ENCODE results near the gene IFT80. TPM values are rescaled to one million over a fixed set of nuclear protein-coding genes. Genes with fewer than 3 reads are reported as not detected.

IFT80 gene
- total and polyA plus RNA-seq, 4 donors = 9.9 to 33.4 (median 22.4) TPM

GRCh38 chr3:160435095-160435494, 36.1 kb upstream of the IFT80 start:
- no peak overlapping the region for H3K4me3 ChIP-seq (ENCODE audit: low read length in 2 of 2)
- intact Hi-C loops (cut with DNase I) = no loop called here
- H3K36me3 ChIP-seq (ENCODE audit: control insufficient read depth in 1 of 2, insufficient read depth in 2 of 2, low read length in 1 of 2) = peaks cover 0 to 2% of the 10 kb centered on the region in 2 donors
- no peaks in the 10 kb centered on the region for H3K27me3 ChIP-seq (ENCODE audit: control insufficient read depth in 1 of 2, insufficient read depth in 2 of 2, low read length in 1 of 2)
- no peak overlapping the region for H3K27ac ChIP-seq (ENCODE audit: low read depth in 1 of 2, low read length in 2 of 2)
- 75 to 82% methylated on average over 2 of the region's 2 CpGs for WGBS, 2 donors
- ATAC-seq (ENCODE audit: low FRiP score) = no peak
- no peaks in the 10 kb centered on the region for H3K9me3 ChIP-seq (ENCODE audit: control insufficient read depth, low read length)
- no peaks in the 10 kb centered on the region for H3K4me1 ChIP-seq (ENCODE audit: control insufficient read depth in 1 of 2, insufficient read depth in 2 of 2, low read length in 2 of 2)
- no peak for DNase-seq

GRCh38 chr3:160434071-160434470, 35.0 kb upstream of the IFT80 start:
- WGBS, 2 donors = 38 to 44% methylated on average over 2 of the region's 2 CpGs
- H3K36me3 ChIP-seq (ENCODE audit: control insufficient read depth in 1 of 2, insufficient read depth in 2 of 2, low read length in 1 of 2) = peaks cover 0 to 4% of the 10 kb centered on the region in 2 donors
- no peaks in the 10 kb centered on the region for H3K4me1 ChIP-seq (ENCODE audit: control insufficient read depth in 1 of 2, insufficient read depth in 2 of 2, low read length in 2 of 2)
- no peak for ATAC-seq (ENCODE audit: low FRiP score)
- no peak overlapping the region for H3K27ac ChIP-seq (ENCODE audit: low read depth in 1 of 2, low read length in 2 of 2)
- H3K27me3 ChIP-seq (ENCODE audit: control insufficient read depth in 1 of 2, insufficient read depth in 2 of 2, low read length in 1 of 2) = no peaks in the 10 kb centered on the region
- intact Hi-C loops (cut with DNase I) = no loop called here
- H3K9me3 ChIP-seq (ENCODE audit: control insufficient read depth, low read length) = no peaks in the 10 kb centered on the region
- no peak for DNase-seq
- no peak overlapping the region for H3K4me3 ChIP-seq (ENCODE audit: low read length in 2 of 2)

GRCh38 chr3:160427832-160428424, 28.9 kb upstream of the IFT80 start:
- Histone ChIP-seq H3K4me1 (ENCODE audit: control insufficient read depth in 1 of 2, insufficient read depth in 2 of 2, low read length in 2 of 2) (no peaks in the 10 kb centered on the region), H3K27ac (ENCODE audit: low read depth in 1 of 2, low read length in 2 of 2) (no peak overlapping the region), H3K27me3 (ENCODE audit: control insufficient read depth in 1 of 2, insufficient read depth in 2 of 2, low read length in 1 of 2) (no peaks in the 10 kb centered on the region), H3K4me3 (ENCODE audit: low read length in 2 of 2) (no peak overlapping the region), H3K9me3 (ENCODE audit: control insufficient read depth, low read length) (no peaks in the 10 kb centered on the region), H3K36me3 (ENCODE audit: control insufficient read depth in 1 of 2, insufficient read depth in 2 of 2, low read length in 1 of 2) (peaks cover 0 to 1% of the 10 kb centered on the region in 2 donors)
- DNase-seq (no peak), ATAC-seq (ENCODE audit: low FRiP score) (no peak)
- intact Hi-C loops (cut with DNase I) = no loop called here
- WGBS, 2 donors = 90 to 91% methylated on average over 11 of the region's 11 CpGs

- no peaks in the 10 kb centered on the region for H3K9me3 ChIP-seq (ENCODE audit: control insufficient read depth, low read length)
- WGBS, 2 donors = 63 to 84% methylated on average over 3 of the region's 3 CpGs
- H3K36me3 ChIP-seq (ENCODE audit: control insufficient read depth in 1 of 2, insufficient read depth in 2 of 2, low read length in 1 of 2) = no peaks in the 10 kb centered on the region
- H3K4me3 ChIP-seq (ENCODE audit: low read length in 2 of 2) = no peak overlapping the region
- no peaks in the 10 kb centered on the region for H3K27me3 ChIP-seq (ENCODE audit: control insufficient read depth in 1 of 2, insufficient read depth in 2 of 2, low read length in 1 of 2)
- ATAC-seq (ENCODE audit: low FRiP score) (no peak), DNase-seq (no peak)
- intact Hi-C loops (cut with DNase I) = loop anchor here in 1 of 2 donors (10.0 kb wide), 2 partner anchors 253 to 383 kb away; no protein-coding TSS in a partner anchor
- H3K27ac ChIP-seq (ENCODE audit: low read depth in 1 of 2, low read length in 2 of 2) = no peak overlapping the region
- H3K4me1 ChIP-seq (ENCODE audit: control insufficient read depth in 1 of 2, insufficient read depth in 2 of 2, low read length in 2 of 2) = no peaks in the 10 kb centered on the region
Observed at GRCh38 chr3:160417311-160417710, 18.3 kb upstream of the IFT80 start.

- Histone ChIP-seq H3K27me3 (ENCODE audit: control insufficient read depth in 1 of 2, insufficient read depth in 2 of 2, low read length in 1 of 2) (no peaks in the 10 kb centered on the region), H3K9me3 (ENCODE audit: control insufficient read depth, low read length) (no peaks in the 10 kb centered on the region), H3K27ac (ENCODE audit: low read depth in 1 of 2, low read length in 2 of 2) (no peak overlapping the region), H3K4me1 (ENCODE audit: control insufficient read depth in 1 of 2, insufficient read depth in 2 of 2, low read length in 2 of 2) (no peaks in the 10 kb centered on the region), H3K4me3 (ENCODE audit: low read length in 2 of 2) (no peak overlapping the region), H3K36me3 (ENCODE audit: control insufficient read depth in 1 of 2, insufficient read depth in 2 of 2, low read length in 1 of 2) (no peaks in the 10 kb centered on the region)
- intact Hi-C loops (cut with DNase I) = loop anchor here (5.0 to 10.0 kb wide), 4 partner anchors 249 to 381 kb away; no protein-coding TSS in a partner anchor
- WGBS, 2 donors = 36 to 37% methylated on average over 3 of the region's 3 CpGs
- DNase-seq (peak in 1 of 2 donors; percentile 72), ATAC-seq (ENCODE audit: low FRiP score) (peak; percentile 76)
Observed at GRCh38 chr3:160413613-160414248, 14.7 kb upstream of the IFT80 start.

- WGBS, 2 donors = 36 to 84% methylated on average over 1 of the region's 1 CpG
- ATAC-seq (ENCODE audit: low FRiP score) (no peak), DNase-seq (no peak)
- H3K36me3 ChIP-seq (ENCODE audit: control insufficient read depth in 1 of 2, insufficient read depth in 2 of 2, low read length in 1 of 2) = no peaks in the 10 kb centered on the region
- H3K4me3 ChIP-seq (ENCODE audit: low read length in 2 of 2) = no peak overlapping the region
- H3K4me1 ChIP-seq (ENCODE audit: control insufficient read depth in 1 of 2, insufficient read depth in 2 of 2, low read length in 2 of 2) = no peaks in the 10 kb centered on the region
- intact Hi-C loops (cut with DNase I) = loop anchor here (5.0 to 10.0 kb wide), 4 partner anchors 248 to 380 kb away; no protein-coding TSS in a partner anchor
- H3K27me3 ChIP-seq (ENCODE audit: control insufficient read depth in 1 of 2, insufficient read depth in 2 of 2, low read length in 1 of 2) = no peaks in the 10 kb centered on the region
- H3K27ac ChIP-seq (ENCODE audit: low read depth in 1 of 2, low read length in 2 of 2) = no peak overlapping the region
- no peaks in the 10 kb centered on the region for H3K9me3 ChIP-seq (ENCODE audit: control insufficient read depth, low read length)
Observed at GRCh38 chr3:160412477-160412876, 13.5 kb upstream of the IFT80 start.

- Histone ChIP-seq H3K27ac (ENCODE audit: low read depth in 1 of 2, low read length in 2 of 2) (no peak overlapping the region), H3K36me3 (ENCODE audit: control insufficient read depth in 1 of 2, insufficient read depth in 2 of 2, low read length in 1 of 2) (no peaks in the 10 kb centered on the region), H3K9me3 (ENCODE audit: control insufficient read depth, low read length) (no peaks in the 10 kb centered on the region), H3K4me1 (ENCODE audit: control insufficient read depth in 1 of 2, insufficient read depth in 2 of 2, low read length in 2 of 2) (no peaks in the 10 kb centered on the region), H3K4me3 (ENCODE audit: low read length in 2 of 2) (no peak overlapping the region), H3K27me3 (ENCODE audit: control insufficient read depth in 1 of 2, insufficient read depth in 2 of 2, low read length in 1 of 2) (no peaks in the 10 kb centered on the region)
- intact Hi-C loops (cut with DNase I) = loop anchor here (5.0 to 10.0 kb wide), 4 partner anchors 245 to 378 kb away; no protein-coding TSS in a partner anchor
- ATAC-seq (ENCODE audit: low FRiP score) = no peak
- DNase-seq = no peak
- 68 to 73% methylated on average over 10 of the region's 10 CpGs for WGBS, 2 donors
Observed at GRCh38 chr3:160409812-160410610, 11.0 kb upstream of the IFT80 start.

GRCh38 chr3:160403796-160404470, 4.9 kb upstream of the IFT80 start:
- Histone ChIP-seq H3K27me3 (ENCODE audit: control insufficient read depth in 1 of 2, insufficient read depth in 2 of 2, low read length in 1 of 2) (no peaks in the 10 kb centered on the region), H3K27ac (ENCODE audit: low read depth in 1 of 2, low read length in 2 of 2) (peak overlapping the region in 1 of 2 donors; percentile 79), H3K9me3 (ENCODE audit: control insufficient read depth, low read length) (no peaks in the 10 kb centered on the region), H3K4me3 (ENCODE audit: low read length in 2 of 2) (peak overlapping the region; percentile 34 to 64), H3K4me1 (ENCODE audit: control insufficient read depth in 1 of 2, insufficient read depth in 2 of 2, low read length in 2 of 2) (no peaks in the 10 kb centered on the region), H3K36me3 (ENCODE audit: control insufficient read depth in 1 of 2, insufficient read depth in 2 of 2, low read length in 1 of 2) (no peaks in the 10 kb centered on the region)
- DNase-seq = no peak
- ATAC-seq (ENCODE audit: low FRiP score) = no peak
- 26% methylated on average over 7 of the region's 7 CpGs for WGBS, 2 donors
- intact Hi-C loops (cut with DNase I) = no loop called here

All from aorta (tissue), 5 donors.